Loucy (cell line): Measurements from ENCODE around the gene CLSTN2.

Experiments
- H2AFZ ChIP-seq: fragments of 200-600 bp; sonication (generic); 2 replicates; pipeline ENCODE4 v1.6.0; 2016; ENCODE audit warnings: antibody characterized with exemption, mild to moderate bottlenecking, low read length, moderate library complexity
- H3F3A ChIP-seq: fragments of 200-600 bp; 2 replicates; pipeline ENCODE4 v1.6.0; 2016; ENCODE audit warnings: antibody characterized with exemption, low read depth, mild to moderate bottlenecking
- H3K27me3 ChIP-seq: fragments of 200-600 bp; sonication (generic); 2 replicates; pipeline ENCODE4 v1.6.1; 2014; ENCODE audit warnings: low read length, mild to moderate bottlenecking; ENCODE audit not compliant: insufficient read depth, poor library complexity, severe bottlenecking
- H3K36me3 ChIP-seq: fragments of 200-600 bp; sonication (generic); 2 replicates; pipeline ENCODE4 v1.6.1; 2016; ENCODE audit warnings: low read length; ENCODE audit not compliant: insufficient read depth
- H3K4me1 ChIP-seq: fragments of 200-600 bp; sonication (generic); 2 replicates; pipeline ENCODE4 v1.5.1; 2014; ENCODE audit warnings: low read length, mild to moderate bottlenecking; ENCODE audit not compliant: insufficient read depth, poor library complexity, severe bottlenecking
- H3K4me2 ChIP-seq: fragments of 200-600 bp; sonication (generic); 2 replicates; pipeline ENCODE4 v1.6.0; 2014; ENCODE audit warnings: antibody characterized with exemption, low read length, low read depth, mild to moderate bottlenecking; ENCODE audit not compliant: poor library complexity, severe bottlenecking
- H3K4me3 ChIP-seq: fragments of 200-600 bp; sonication (generic); 2 replicates; pipeline ENCODE4 v1.5.1; 2014; ENCODE audit warnings: low read length, mild to moderate bottlenecking, mixed read lengths; ENCODE audit not compliant: poor library complexity, severe bottlenecking
- H3K79me2 ChIP-seq: fragments of 200-600 bp; sonication (generic); 2 replicates; pipeline ENCODE4 v1.6.1; 2014; ENCODE audit warnings: low read length; ENCODE audit not compliant: insufficient read depth
- H3K9ac ChIP-seq: fragments of 200-600 bp; sonication (generic); 2 replicates; pipeline ENCODE4 v1.6.0; 2014; ENCODE audit warnings: mild to moderate bottlenecking, low read depth, low read length, moderate library complexity; ENCODE audit not compliant: poor library complexity, severe bottlenecking
- H3K9me2 ChIP-seq: fragments of 200-600 bp; sonication (generic); replicated peaks from 2 replicates; pipeline ENCODE4 v1.6.1; 2016; ENCODE audit warnings: low read depth, low read length, mixed read lengths
- H3K9me3 ChIP-seq: fragments of 200-600 bp; sonication (generic); 2 replicates; pipeline ENCODE4 v1.6.1; 2014; ENCODE audit warnings: mild to moderate bottlenecking, antibody characterized with exemption, low read length, low read depth; ENCODE audit not compliant: insufficient read depth
- H4K20me1 ChIP-seq: fragments of 200-600 bp; sonication (generic); 2 replicates; pipeline ENCODE4 v1.6.0; 2014; ENCODE audit warnings: antibody characterized with exemption, low read length, mild to moderate bottlenecking; ENCODE audit not compliant: insufficient read depth, poor library complexity, severe bottlenecking
- EZH2phosphoT487 ChIP-seq: fragments of 200-600 bp; IDR thresholded peaks from 2 replicates; pipeline ENCODE4 v1.6.1; 2018; ENCODE audit warnings: antibody characterized with exemption, mild to moderate bottlenecking, moderate library complexity, borderline replicate concordance
- TF ChIP-seq, protein P1 (sequence below): fragments of 200-600 bp; sonication (generic); conservative IDR thresholded peaks from 2 replicates; pipeline ENCODE4 v1.5.1; 2014; ENCODE audit warnings: mild to moderate bottlenecking, antibody characterized with exemption, low read length

Gene CLSTN2

GRCh38 chr3:140584549-140584948 is 649.6 kb downstream of the CLSTN2 start:
- Histone ChIP-seq H4K20me1 (no peaks in the 10 kb centered on the region), H3K4me2 (no peak overlapping the region), H2AFZ (no peak overlapping the region), H3K27me3 (no peaks in the 10 kb centered on the region), H3F3A (no peaks in the 10 kb centered on the region), H3K36me3 (no peaks in the 10 kb centered on the region), H3K4me1 (no peaks in the 10 kb centered on the region), H3K9me2 (no peaks in the 10 kb centered on the region), H3K4me3 (no peak overlapping the region), H3K9me3 (no peaks in the 10 kb centered on the region), H3K9ac (no peak overlapping the region), H3K79me2 (no peaks in the 10 kb centered on the region)
- TF ChIP-seq, protein P1, sequence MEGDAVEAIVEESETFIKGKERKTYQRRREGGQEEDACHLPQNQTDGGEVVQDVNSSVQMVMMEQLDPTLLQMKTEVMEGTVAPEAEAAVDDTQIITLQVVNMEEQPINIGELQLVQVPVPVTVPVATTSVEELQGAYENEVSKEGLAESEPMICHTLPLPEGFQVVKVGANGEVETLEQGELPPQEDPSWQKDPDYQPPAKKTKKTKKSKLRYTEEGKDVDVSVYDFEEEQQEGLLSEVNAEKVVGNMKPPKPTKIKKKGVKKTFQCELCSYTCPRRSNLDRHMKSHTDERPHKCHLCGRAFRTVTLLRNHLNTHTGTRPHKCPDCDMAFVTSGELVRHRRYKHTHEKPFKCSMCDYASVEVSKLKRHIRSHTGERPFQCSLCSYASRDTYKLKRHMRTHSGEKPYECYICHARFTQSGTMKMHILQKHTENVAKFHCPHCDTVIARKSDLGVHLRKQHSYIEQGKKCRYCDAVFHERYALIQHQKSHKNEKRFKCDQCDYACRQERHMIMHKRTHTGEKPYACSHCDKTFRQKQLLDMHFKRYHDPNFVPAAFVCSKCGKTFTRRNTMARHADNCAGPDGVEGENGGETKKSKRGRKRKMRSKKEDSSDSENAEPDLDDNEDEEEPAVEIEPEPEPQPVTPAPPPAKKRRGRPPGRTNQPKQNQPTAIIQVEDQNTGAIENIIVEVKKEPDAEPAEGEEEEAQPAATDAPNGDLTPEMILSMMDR = no peak
- TF ChIP-seq EZH2phosphoT487 = no peak

DNA sequence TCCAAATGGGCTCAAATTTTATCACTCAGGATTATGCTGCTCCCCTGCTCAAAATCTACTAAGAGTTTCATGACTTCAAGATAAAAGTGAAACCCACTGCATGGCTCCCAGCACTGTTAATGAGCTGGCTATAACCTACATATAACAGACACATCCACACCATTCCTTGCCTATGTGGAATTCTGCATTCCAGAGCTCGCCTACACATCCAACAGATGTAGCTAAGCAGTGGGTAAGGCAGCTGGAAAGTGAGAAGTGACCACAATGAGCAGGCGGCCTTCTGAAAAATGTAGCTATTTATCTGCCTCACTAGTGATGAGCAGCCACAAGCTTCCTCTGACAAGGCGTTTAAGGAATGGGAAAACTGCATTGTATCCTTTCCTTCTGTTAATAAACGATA is 650.8 kb downstream of the CLSTN2 start:
- no peak overlapping the region for H3K4me2 ChIP-seq
- no peaks in the 10 kb centered on the region for H3K9me2 ChIP-seq
- no peaks in the 10 kb centered on the region for H3K27me3 ChIP-seq
- no peak overlapping the region for H3K4me3 ChIP-seq
- no peak overlapping the region for H2AFZ ChIP-seq
- H3K4me1 ChIP-seq = no peaks in the 10 kb centered on the region
- H3F3A ChIP-seq = no peaks in the 10 kb centered on the region
- H3K79me2 ChIP-seq = no peaks in the 10 kb centered on the region
- TF ChIP-seq EZH2phosphoT487 = no peak
- TF ChIP-seq, protein P1 = no peak
- no peak overlapping the region for H3K9ac ChIP-seq
- no peaks in the 10 kb centered on the region for H3K9me3 ChIP-seq
- H3K36me3 ChIP-seq = no peaks in the 10 kb centered on the region
- no peaks in the 10 kb centered on the region for H4K20me1 ChIP-seq

DNA sequence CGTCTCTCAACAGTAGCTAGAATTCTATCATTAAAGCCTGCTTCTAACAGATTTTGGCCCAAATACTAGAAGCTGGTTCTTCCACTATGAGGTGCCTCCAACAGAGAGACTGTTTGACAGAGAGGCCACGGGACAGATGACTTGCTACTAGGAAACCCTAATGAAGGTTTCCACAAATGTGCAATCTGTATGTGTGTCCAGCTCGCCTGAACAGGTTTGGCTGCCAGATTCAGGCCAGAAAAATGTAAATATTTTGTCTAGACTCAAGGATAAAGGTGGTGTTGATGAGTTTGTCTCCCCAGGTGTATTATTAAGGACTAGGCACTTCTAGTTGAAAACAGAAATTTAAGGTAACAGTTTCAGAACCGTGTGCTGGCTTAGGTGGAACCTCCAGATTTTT is 651.3 kb downstream of the CLSTN2 start:
- Histone ChIP-seq H3K9me3 (no peaks in the 10 kb centered on the region), H4K20me1 (no peaks in the 10 kb centered on the region), H3K79me2 (no peaks in the 10 kb centered on the region), H3K4me3 (no peak overlapping the region), H3K9ac (no peak overlapping the region), H3F3A (no peaks in the 10 kb centered on the region), H3K27me3 (no peaks in the 10 kb centered on the region), H2AFZ (no peak overlapping the region), H3K36me3 (no peaks in the 10 kb centered on the region), H3K4me1 (no peaks in the 10 kb centered on the region), H3K9me2 (no peaks in the 10 kb centered on the region), H3K4me2 (no peak overlapping the region)
- TF ChIP-seq, protein P1 = no peak
- no peak for TF ChIP-seq EZH2phosphoT487
